Lower lobe of right lung (tissue), 2 donors: ENCODE measurements around the gene TBX4. TPM values are rescaled to one million over a fixed set of nuclear protein-coding genes. Genes with fewer than 3 reads are reported as not detected.

ENCODE experiments used
- ATAC-seq, 2 donors: fragments of 200-7000 bp; cut with Tn5 transposase; one replicate each; pipeline ENCODE4 v1.9.1; 2020 to 2022; ENCODE audit warnings: mild to moderate bottlenecking in 2 of 2, moderate library complexity in 2 of 2
- DNase-seq: peaks from one replicate; pipeline ENCODE4 v3.0.0-alpha.2; 2020
- H3K27ac ChIP-seq: fragments of 200-600 bp; one replicate; pipeline ENCODE4 v1.8.0; 2022
- H3K27me3 ChIP-seq: fragments of 200-600 bp; one replicate; pipeline ENCODE4 v1.8.0; 2022; ENCODE audit warnings: low read depth
- H3K36me3 ChIP-seq: fragments of 200-600 bp; one replicate; pipeline ENCODE4 v1.8.0; 2022; ENCODE audit warnings: mild to moderate bottlenecking
- H3K4me1 ChIP-seq: fragments of 200-600 bp; one replicate; pipeline ENCODE4 v1.8.0; 2022
- H3K4me3 ChIP-seq: fragments of 200-600 bp; one replicate; pipeline ENCODE4 v1.8.0; 2022; ENCODE audit warnings: mild to moderate bottlenecking
- H3K9me3 ChIP-seq: fragments of 200-600 bp; one replicate; pipeline ENCODE4 v1.8.0; 2022
- intact Hi-C: fragments of 100-400 bp; cut with DNase I; formaldehyde crosslinking; loops from one replicate; pipeline ENCODE4 v1.11.0; 2022
- total RNA-seq: library from RNA; stranded (reverse); fragmentation: NEBNext Ultra II Directional; extraction: Animal tissue kit (Norgen Biotek cat#: 25700); gene quantifications from one replicate; pipeline ENCODE4 v1.2.1, GENCODE V29; 2021
- TF ChIP-seq, protein P1 (sequence below): fragments of 200-600 bp; IDR thresholded peaks from one replicate; pipeline ENCODE4 v1.8.0; 2022; ENCODE audit warnings: antibody characterized with exemption, mild to moderate bottlenecking
- donor health status: DM: no; HTN: yes; CAD: no; lungs with severe emphysema.

Gene TBX4
- total RNA-seq, 1 donor from 2014 or later: 22.3 TPM

DNA sequence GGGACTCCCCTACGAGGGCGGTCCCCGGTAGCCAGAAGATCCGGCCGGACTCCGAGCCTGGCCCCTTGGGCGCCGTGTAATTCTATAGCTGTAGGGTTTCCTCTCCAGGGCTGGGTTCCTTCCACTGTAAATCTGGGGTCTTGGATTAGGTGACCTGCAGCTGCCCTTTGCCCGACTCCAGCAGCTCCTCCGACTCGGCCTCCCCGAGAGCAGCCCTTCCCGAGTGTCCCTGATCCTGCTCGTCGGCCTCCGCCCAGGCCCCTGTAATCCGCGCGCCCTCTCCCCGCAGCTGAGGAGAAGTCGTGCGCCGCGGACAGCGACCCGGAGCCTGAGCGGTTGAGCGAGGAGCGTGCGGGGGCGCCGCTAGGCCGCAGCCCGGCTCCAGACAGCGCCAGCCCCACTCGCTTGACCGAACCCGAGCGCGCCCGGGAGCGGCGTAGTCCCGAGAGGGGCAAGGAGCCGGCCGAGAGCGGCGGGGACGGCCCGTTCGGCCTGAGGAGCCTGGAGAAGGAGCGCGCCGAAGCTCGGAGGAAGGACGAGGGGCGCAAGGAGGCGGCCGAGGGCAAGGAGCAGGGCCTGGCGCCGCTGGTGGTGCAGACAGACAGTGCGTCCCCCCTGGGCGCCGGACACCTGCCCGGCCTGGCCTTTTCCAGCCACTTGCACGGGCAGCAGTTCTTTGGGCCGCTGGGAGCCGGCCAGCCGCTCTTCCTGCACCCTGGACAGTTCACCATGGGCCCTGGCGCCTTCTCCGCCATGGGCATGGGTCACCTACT, 47.1 kb upstream of the TBX4 start:
- no peaks in the 10 kb centered on the region for H3K9me3 ChIP-seq
- peaks cover 93% of the 10 kb centered on the region for H3K27me3 ChIP-seq
- H3K27ac ChIP-seq: peak overlapping the region; percentile 89
- peaks cover 36% of the 10 kb centered on the region for H3K36me3 ChIP-seq
- TF ChIP-seq, protein P1, sequence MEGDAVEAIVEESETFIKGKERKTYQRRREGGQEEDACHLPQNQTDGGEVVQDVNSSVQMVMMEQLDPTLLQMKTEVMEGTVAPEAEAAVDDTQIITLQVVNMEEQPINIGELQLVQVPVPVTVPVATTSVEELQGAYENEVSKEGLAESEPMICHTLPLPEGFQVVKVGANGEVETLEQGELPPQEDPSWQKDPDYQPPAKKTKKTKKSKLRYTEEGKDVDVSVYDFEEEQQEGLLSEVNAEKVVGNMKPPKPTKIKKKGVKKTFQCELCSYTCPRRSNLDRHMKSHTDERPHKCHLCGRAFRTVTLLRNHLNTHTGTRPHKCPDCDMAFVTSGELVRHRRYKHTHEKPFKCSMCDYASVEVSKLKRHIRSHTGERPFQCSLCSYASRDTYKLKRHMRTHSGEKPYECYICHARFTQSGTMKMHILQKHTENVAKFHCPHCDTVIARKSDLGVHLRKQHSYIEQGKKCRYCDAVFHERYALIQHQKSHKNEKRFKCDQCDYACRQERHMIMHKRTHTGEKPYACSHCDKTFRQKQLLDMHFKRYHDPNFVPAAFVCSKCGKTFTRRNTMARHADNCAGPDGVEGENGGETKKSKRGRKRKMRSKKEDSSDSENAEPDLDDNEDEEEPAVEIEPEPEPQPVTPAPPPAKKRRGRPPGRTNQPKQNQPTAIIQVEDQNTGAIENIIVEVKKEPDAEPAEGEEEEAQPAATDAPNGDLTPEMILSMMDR: no peak
- intact Hi-C loops: no loop called here
- DNase-seq (peak; percentile 44), ATAC-seq (no peak)
- peak overlapping the region; percentile 67 for H3K4me3 ChIP-seq
- H3K4me1 ChIP-seq: peaks cover 50% of the 10 kb centered on the region

DNA sequence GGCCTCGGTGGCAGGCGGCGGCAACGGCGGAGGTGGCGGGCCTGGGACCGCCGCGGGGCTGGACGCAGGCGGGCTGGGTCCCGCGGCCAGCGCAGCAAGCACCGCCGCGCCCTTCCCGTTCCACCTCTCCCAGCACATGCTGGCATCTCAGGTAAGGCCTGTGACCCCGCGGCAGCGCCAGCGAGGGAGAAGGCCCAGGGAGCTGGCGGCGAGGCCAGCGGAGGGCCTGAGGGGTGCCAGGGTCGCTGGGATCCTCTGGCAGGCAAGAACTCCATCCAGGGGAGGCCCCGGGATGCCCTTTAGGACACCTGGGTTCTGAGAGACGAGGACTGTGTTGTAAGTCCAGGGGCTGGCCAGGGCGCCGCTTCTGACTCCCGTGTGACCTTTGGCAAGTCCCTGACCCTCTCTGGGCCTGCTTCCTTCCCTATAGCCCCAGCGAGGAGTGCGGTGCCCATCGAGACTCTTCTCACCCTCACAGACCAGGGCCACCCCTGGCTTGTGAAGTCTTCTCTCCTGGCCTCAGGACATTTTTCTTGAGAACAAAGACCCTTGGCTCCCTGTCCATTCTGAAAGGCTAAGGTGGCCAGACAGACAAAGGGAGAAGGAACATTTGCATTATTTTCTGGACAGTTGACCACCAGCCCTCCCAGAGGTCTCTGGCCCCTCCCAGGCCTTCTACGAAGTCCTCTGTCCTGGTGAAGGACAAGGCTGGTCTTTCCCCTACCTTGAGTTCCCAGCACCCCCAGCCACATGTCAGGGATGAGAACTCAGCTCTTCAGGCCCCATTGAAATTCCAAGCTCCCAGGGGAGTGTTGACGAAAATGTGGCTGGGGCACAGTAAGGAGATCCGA, 46.3 kb upstream of the TBX4 start:
- TF ChIP-seq, protein P1: no peak
- intact Hi-C loops: no loop called here
- Histone ChIP-seq H3K36me3 (peaks cover 36% of the 10 kb centered on the region), H3K4me1 (peaks cover 52% of the 10 kb centered on the region), H3K4me3 (peak overlapping the region; percentile 67), H3K9me3 (no peaks in the 10 kb centered on the region), H3K27ac (peak overlapping the region; percentile 89), H3K27me3 (peaks cover 91% of the 10 kb centered on the region)
- ATAC-seq: no peak
- peak; percentile 46 for DNase-seq

DNA sequence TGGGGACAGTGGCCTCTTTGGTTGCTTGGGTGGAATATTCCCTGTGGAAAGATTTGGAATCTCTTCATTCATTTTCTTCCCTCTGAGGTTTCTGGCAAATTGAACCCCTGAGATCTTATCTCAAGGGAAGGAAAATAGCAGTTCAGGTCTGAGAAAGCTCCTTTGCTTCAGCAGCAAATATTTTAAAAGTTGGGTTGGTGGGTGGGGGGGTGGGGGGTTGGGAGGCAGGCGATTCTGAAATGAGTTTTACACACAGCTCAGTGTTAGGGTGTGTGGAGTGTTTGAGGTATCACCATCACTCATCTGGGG, 45.7 kb upstream of the TBX4 start:
- Histone ChIP-seq H3K27me3 (peaks cover 86% of the 10 kb centered on the region), H3K36me3 (peaks cover 36% of the 10 kb centered on the region), H3K4me1 (peaks cover 55% of the 10 kb centered on the region), H3K4me3 (peak overlapping the region; percentile 67), H3K9me3 (no peaks in the 10 kb centered on the region), H3K27ac (peak overlapping the region; percentile 89)
- intact Hi-C loops: no loop called here
- TF ChIP-seq, protein P1: no peak
- ATAC-seq: no peak
- no peak for DNase-seq

DNA sequence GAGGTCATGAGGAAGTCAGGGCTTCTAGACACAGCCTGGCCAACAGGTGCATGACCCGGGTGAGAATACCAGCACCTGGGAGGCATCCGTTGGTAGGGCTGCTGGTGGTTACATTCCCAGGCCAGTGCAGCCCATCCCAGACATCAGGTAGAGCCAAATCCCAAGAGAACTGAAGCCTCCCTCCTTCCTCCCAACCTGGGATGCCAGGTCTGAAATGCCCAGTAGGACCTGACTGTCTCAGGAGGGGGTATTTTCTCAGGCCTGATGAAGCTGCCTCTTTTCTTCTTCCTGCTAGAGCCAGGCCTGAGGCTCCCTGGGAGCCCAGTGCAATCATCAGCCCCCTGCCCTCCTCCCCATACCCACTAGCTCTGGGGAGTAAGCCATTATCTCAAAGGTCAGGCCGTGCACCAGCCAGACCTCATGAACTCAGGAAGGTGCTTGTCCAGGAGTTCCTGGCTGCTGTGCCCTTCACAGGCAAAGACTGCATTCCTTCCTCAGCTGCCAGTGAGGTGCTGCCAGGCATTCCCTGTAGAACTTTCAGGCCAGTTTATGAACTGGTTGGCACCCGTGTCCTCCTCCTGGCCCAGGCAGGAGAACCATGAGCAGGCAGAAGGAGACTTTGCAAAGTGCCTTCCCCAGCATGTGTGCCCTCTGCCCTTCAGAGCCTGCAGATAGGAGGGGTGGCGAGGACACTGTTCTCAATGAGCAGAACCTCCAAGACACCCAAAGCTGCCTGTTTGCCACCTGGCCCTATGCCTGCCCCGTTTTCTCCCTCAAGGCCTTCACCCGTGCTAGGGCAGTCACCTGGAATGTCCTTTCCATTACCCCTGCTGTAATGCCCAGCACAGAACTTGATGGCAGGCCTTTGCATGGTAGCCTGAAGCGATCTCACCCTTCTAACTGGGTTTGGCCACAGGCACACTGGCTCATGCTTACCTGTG, 45.0 kb upstream of the TBX4 start:
- peaks cover 36% of the 10 kb centered on the region for H3K36me3 ChIP-seq
- peaks cover 84% of the 10 kb centered on the region for H3K27me3 ChIP-seq
- DNase-seq: no peak
- peaks cover 58% of the 10 kb centered on the region for H3K4me1 ChIP-seq
- TF ChIP-seq, protein P1: no peak
- intact Hi-C loops: no loop called here
- ATAC-seq: no peak
- peak overlapping the region; percentile 67 for H3K4me3 ChIP-seq
- no peaks in the 10 kb centered on the region for H3K9me3 ChIP-seq
- peak overlapping the region; percentile 89 for H3K27ac ChIP-seq
